A549 (cell line): ENCODE measurements around the gene ANK2. TPM values are rescaled to one million over a fixed set of nuclear protein-coding genes. Genes with fewer than 3 reads are reported as not detected.

Experiments used
- ATAC-seq, 2 experiments: fragments of 200-7000 bp in 1 of 2; fragments of >200 bp in 1 of 2; cut with Nextera tagmentation in 1 of 2; cut with Tn5 transposase in 1 of 2; 3 replicates each; pipeline versions ENCODE4 v1.8.0 to v1.9.1; 2018 to 2020; ENCODE audit warnings: mild to moderate bottlenecking in 1 of 2, moderate library complexity in 1 of 2
- CTCF ChIA-PET: fragments of 300-600 bp; sonication (Branson Sonifier 250); formaldehyde crosslinking; extraction: SDS; loops from one replicate; lab custom pipeline; 2021; ENCODE audit warnings: antibody characterized with exemption, inconsistent platforms; lab: Yijun Ruan, JAX
- POLR2A ChIA-PET: fragments of 350-600 bp; formaldehyde crosslinking; extraction: SDS; loops from one replicate; lab custom pipeline; 2021; ENCODE audit warnings: antibody characterized with exemption, inconsistent platforms; lab: Yijun Ruan, JAX
- DNase-seq, 2 experiments: peaks; one replicate each; pipeline versions ENCODE4 v3.0.0 to v3.0.0-alpha.2; 2011 to 2016; ENCODE audit warnings: low read depth in 1 of 2, low spot score in 1 of 2
- FAIRE-seq: peaks from 2 replicates; lab custom pipeline; 2011; peaks lifted over from hg19 to GRCh38; lab: Jason Lieb, UNC
- H3K27ac ChIP-seq, 2 experiments: fragments of >200 bp; sonication (Bioruptor Twin); formaldehyde crosslinking; 3 replicates each; pipeline ENCODE4 v1.5.1; 2016 to 2017
- H3K4me1 ChIP-seq: fragments of >200 bp; sonication (Bioruptor Twin); formaldehyde crosslinking; 3 replicates; pipeline ENCODE4 v1.6.1; 2016
- H3K4me2 ChIP-seq: fragments of >200 bp; sonication (Bioruptor Twin); formaldehyde crosslinking; 3 replicates; pipeline ENCODE4 v1.6.1; 2016
- H3K4me3 ChIP-seq: fragments of >200 bp; sonication (Bioruptor Twin); formaldehyde crosslinking; 3 replicates; pipeline ENCODE4 v1.5.1; 2016
- H3K9me3 ChIP-seq: fragments of >200 bp; sonication (Bioruptor Twin); formaldehyde crosslinking; 3 replicates; pipeline ENCODE4 v1.6.1; 2016
- ATOH8 ChIP-seq: fragments of 250-450 bp; sonication (Bioruptor Pico); IDR thresholded peaks from 2 replicates; pipeline ENCODE4 v1.5.0; 2020; ENCODE audit warnings: low read depth, mild to moderate bottlenecking, moderate library complexity
- CEBPB ChIP-seq, 2 experiments: fragments of >200 bp in 1 of 2; sonication (Bioruptor Twin) in 1 of 2; formaldehyde crosslinking in 1 of 2; IDR thresholded peaks; 2 replicates each; pipeline ENCODE4 v1.6.1; 2012 to 2016
- CTCF ChIP-seq: fragments of >200 bp; sonication (Bioruptor Twin); formaldehyde crosslinking; IDR thresholded peaks from 3 replicates; pipeline ENCODE4 v1.5.1; 2016
- FOSB ChIP-seq: fragments of 250-450 bp; sonication (Bioruptor Pico); IDR thresholded peaks from 2 replicates; pipeline ENCODE4 v1.5.0; 2020; ENCODE audit warnings: mild to moderate bottlenecking, moderate library complexity
- FOSL2 ChIP-seq, 2 experiments: fragments of 450-650 bp in 1 of 2; fragments of >200 bp in 1 of 2; sonication (Bioruptor Twin) in 1 of 2; formaldehyde crosslinking; IDR thresholded peaks; 2 replicates each; pipeline versions ENCODE4 v1.5.0 to v1.6.1; 2016 to 2020; ENCODE audit warnings: mild to moderate bottlenecking in 1 of 2, moderate library complexity in 1 of 2
- FOXS1 ChIP-seq: fragments of 250-450 bp; sonication (Bioruptor Pico); IDR thresholded peaks from 2 replicates; pipeline ENCODE4 v1.5.0; 2020; ENCODE audit warnings: mild to moderate bottlenecking, moderate library complexity
- GATA3 ChIP-seq: IDR thresholded peaks from 2 replicates; pipeline ENCODE4 v1.6.1; 2012; ENCODE audit warnings: borderline replicate concordance
- HES2 ChIP-seq: fragments of >200 bp; sonication (Bioruptor Twin); formaldehyde crosslinking; IDR thresholded peaks from 2 replicates; pipeline ENCODE4 v1.6.1; 2016
- HMGXB4 ChIP-seq: fragments of 250-450 bp; sonication (Bioruptor Pico); IDR thresholded peaks from 2 replicates; pipeline ENCODE4 v1.5.0; 2021; ENCODE audit warnings: mild to moderate bottlenecking, moderate library complexity, borderline replicate concordance
- HOXA7 ChIP-seq: fragments of 250-450 bp; sonication (Bioruptor Pico); IDR thresholded peaks from 2 replicates; pipeline ENCODE4 v1.5.0; 2020; ENCODE audit warnings: mild to moderate bottlenecking, moderate library complexity
- HOXB13 ChIP-seq: fragments of 250-450 bp; sonication (Bioruptor Pico); IDR thresholded peaks from 2 replicates; pipeline ENCODE4 v1.5.0; 2020; ENCODE audit warnings: low read depth, mild to moderate bottlenecking, moderate library complexity
- HOXB5 ChIP-seq: fragments of 250-450 bp; sonication (Bioruptor Pico); IDR thresholded peaks from 2 replicates; pipeline ENCODE4 v1.5.0; 2020; ENCODE audit warnings: mild to moderate bottlenecking, moderate library complexity
- JUNB ChIP-seq: fragments of >200 bp; sonication (Bioruptor Twin); formaldehyde crosslinking; IDR thresholded peaks from 2 replicates; pipeline ENCODE4 v1.6.1; 2016
- KDM1A ChIP-seq: fragments of 200-600 bp; sonication (generic); IDR thresholded peaks from 2 replicates; pipeline ENCODE4 v1.6.1; 2016; ENCODE audit warnings: low read depth, mild to moderate bottlenecking
- KDM5A ChIP-seq: fragments of 200-600 bp; sonication (generic); IDR thresholded peaks from 2 replicates; pipeline ENCODE4 v1.6.1; 2016; ENCODE audit warnings: antibody characterized with exemption, mild to moderate bottlenecking
- MAFK ChIP-seq: fragments of 450-650 bp; IDR thresholded peaks from 2 replicates; pipeline ENCODE4 v1.6.1; 2014; ENCODE audit not compliant: partially characterized antibody
- MAZ ChIP-seq: fragments of 150-350 bp; IDR thresholded peaks from 2 replicates; pipeline ENCODE4 v1.6.1; 2014; ENCODE audit warnings: antibody characterized with exemption, low read depth, low read length, borderline replicate concordance
- RFX5 ChIP-seq: fragments of 450-650 bp; IDR thresholded peaks from 2 replicates; pipeline ENCODE4 v1.7.1; 2014; ENCODE audit warnings: antibody characterized with exemption, mild to moderate bottlenecking, moderate library complexity
- ZSCAN20 ChIP-seq: fragments of 250-450 bp; sonication (Bioruptor Pico); IDR thresholded peaks from 2 replicates; pipeline ENCODE4 v1.8.0; 2022; ENCODE audit warnings: mild to moderate bottlenecking, moderate library complexity
- WGBS: methylation state at CpG from one replicate; pipeline ENCODE4 v1.1.6; 2017; ENCODE audit errors: missing lambda C conversion rate; 5-methylcytosine and 5-hydroxymethylcytosine counted together
- polyA plus RNA-seq, 4 experiments: library from polyadenylated mRNA; depleted of rRNA in 3 of 4; stranded (reverse); fragments of >200 nt; fragmentation: RNase III in 1 of 4; extraction: RNeasy Plus Mini Kit Qiagen cat#74134 plus additional on column Dnase treatment in 1 of 4; gene quantifications; 2 replicates in 3 of 4; 3 replicates in 1 of 4; pipeline ENCODE4 v1.2.3, GENCODE V29; 2011 to 2017

ANK2 gene
- polyA plus RNA-seq, 2 of the 4 experiments (the other 2 are of a cell fraction): 1.4 to 3.1 TPM

GRCh38 chr4:113187358-113187757 lies 137.9 kb downstream of the ANK2 start:
- CTCF ChIA-PET: interaction anchor here (0.6 kb wide), 1 partner anchor 356 kb away, joined by 3 read pairs; no protein-coding TSS in a partner anchor
- no peak for ATAC-seq
- no peak for FAIRE-seq
- Histone ChIP-seq H3K9me3 (no peaks in the 10 kb centered on the region), H3K4me1 (no peaks in the 10 kb centered on the region), H3K4me2 (no peak overlapping the region), H3K27ac (no peak overlapping the region), H3K4me3 (no peak overlapping the region)
- POLR2A ChIA-PET: no interaction called here
- DNase-seq: no peak
- WGBS: 43% methylated on average over 3 of the region's 3 CpGs
- no peak for TF ChIP-seq MAFK
- no peak for TF ChIP-seq CEBPB (IDR thresholded peaks at IDR 0.05)
- no peak for TF ChIP-seq HMGXB4 (CRISPR knock-in tag)
- TF ChIP-seq MAZ: no peak
- TF ChIP-seq CTCF: no peak
- TF ChIP-seq FOSB (CRISPR knock-in tag): no peak
- no peak for TF ChIP-seq ZSCAN20
- no peak for TF ChIP-seq HOXB13 (CRISPR knock-in tag)
- no peak for TF ChIP-seq ATOH8 (CRISPR knock-in tag)
- no peak for TF ChIP-seq FOXS1 (CRISPR knock-in tag)
- TF ChIP-seq FOSL2 (IDR thresholded peaks at IDR 0.05): no peak
- no peak for TF ChIP-seq FOSL2 (CRISPR knock-in tag; IDR thresholded peaks at IDR 0.05)
- no peak for TF ChIP-seq JUNB
- no peak for TF ChIP-seq HOXB5 (CRISPR knock-in tag)
- TF ChIP-seq HES2: no peak

- POLR2A ChIA-PET: no interaction called here
- TF ChIP-seq HOXB5 (CRISPR knock-in tag) (no peak), HOXA7 (CRISPR knock-in tag) (no peak), KDM5A (no peak), HES2 (no peak), KDM1A (no peak)
- Histone ChIP-seq H3K9me3 (no peaks in the 10 kb centered on the region), H3K4me2 (no peak overlapping the region), H3K4me3 (no peak overlapping the region), H3K27ac (no peak overlapping the region), H3K4me1 (no peaks in the 10 kb centered on the region)
- ATAC-seq: no peak
- no peak for DNase-seq
- CTCF ChIA-PET: no interaction called here
- FAIRE-seq: no peak
- 37% methylated on average over 4 of the region's 4 CpGs for WGBS
These were observed 140.1 kb downstream of the ANK2 start for GRCh38 chr4:113189546-113189945.

GRCh38 chr4:113209153-113209552 lies 159.7 kb downstream of the ANK2 start:
- CTCF ChIA-PET: interaction anchor here (0.5 kb wide), 1 partner anchor 642 kb away, joined by 3 read pairs; no protein-coding TSS in a partner anchor
- 58% methylated on average over 4 of the region's 4 CpGs for WGBS
- no peak for DNase-seq
- no peak overlapping the region for H3K4me3 ChIP-seq
- no peak for ATAC-seq
- no peak overlapping the region for H3K4me2 ChIP-seq
- no peak overlapping the region for H3K27ac ChIP-seq
- TF ChIP-seq RFX5: no peak
- no peak for TF ChIP-seq GATA3
- no peak for FAIRE-seq
- H3K9me3 ChIP-seq: no peaks in the 10 kb centered on the region
- POLR2A ChIA-PET: no interaction called here
- no peaks in the 10 kb centered on the region for H3K4me1 ChIP-seq
